ENCODE measurements around the gene RAB11FIP4. TPM values are rescaled to one million over a fixed set of nuclear protein-coding genes. Genes with fewer than 3 reads are reported as not detected.

RAB11FIP4 gene
- total RNA-seq, 4 donors from 2014 or later = 0.09 to 0.22 (median 0.16) TPM; not detected in 1

- H3K27ac ChIP-seq = no peak overlapping the region
- TF ChIP-seq CTCF (IDR thresholded peaks at IDR 0.05 in 4 of 5, conservative IDR thresholded peaks at IDR 0.05 in 1 of 5) (no peak), POLR2A (IDR thresholded peaks at IDR 0.05) (no peak)
- H3K27me3 ChIP-seq = no peaks in the 10 kb centered on the region
- no peaks in the 10 kb centered on the region for H3K9me3 ChIP-seq
- DNase-seq (no peak), ATAC-seq (no peak)
- intact Hi-C loops (cut with DNase I; ENCODE audit: low total_unique reads) = no loop called here
- in situ Hi-C loops (cut with MboI; ENCODE audit: low sequenced_read_pairs in 4 of 4) = no loop called here
- H3K36me3 ChIP-seq = no peaks in the 10 kb centered on the region
- H3K4me3 ChIP-seq = no peak overlapping the region
- no peaks in the 10 kb centered on the region for H3K4me1 ChIP-seq
Measured at GRCh38 chr17:31535581-31535981, 144.1 kb downstream of the RAB11FIP4 start.

- ATAC-seq (no peak), DNase-seq (no peak)
- H3K27ac ChIP-seq = no peak overlapping the region
- in situ Hi-C loops (cut with MboI; ENCODE audit: low sequenced_read_pairs in 4 of 4) (no loop called here), intact Hi-C loops (cut with DNase I; ENCODE audit: low total_unique reads) (no loop called here)
- no peak overlapping the region for H3K4me3 ChIP-seq
- no peaks in the 10 kb centered on the region for H3K27me3 ChIP-seq
- H3K4me1 ChIP-seq = no peaks in the 10 kb centered on the region
- H3K9me3 ChIP-seq = no peaks in the 10 kb centered on the region
- no peak for TF ChIP-seq POLR2A (IDR thresholded peaks at IDR 0.05)
- TF ChIP-seq CTCF (IDR thresholded peaks at IDR 0.05 in 4 of 5, conservative IDR thresholded peaks at IDR 0.05 in 1 of 5) = no peak
- no peaks in the 10 kb centered on the region for H3K36me3 ChIP-seq
Measured at GRCh38 chr17:31536451-31536850, 145.0 kb downstream of the RAB11FIP4 start.

GRCh38 chr17:31537565-31538011 lies 146.1 kb downstream of the RAB11FIP4 start:
- Histone ChIP-seq H3K36me3 (no peaks in the 10 kb centered on the region), H3K27me3 (no peaks in the 10 kb centered on the region), H3K27ac (no peak overlapping the region), H3K4me1 (no peaks in the 10 kb centered on the region), H3K9me3 (no peaks in the 10 kb centered on the region), H3K4me3 (no peak overlapping the region)
- in situ Hi-C loops (cut with MboI; ENCODE audit: low sequenced_read_pairs in 4 of 4) (no loop called here), intact Hi-C loops (cut with DNase I; ENCODE audit: low total_unique reads) (no loop called here)
- DNase-seq (no peak), ATAC-seq (no peak)
- TF ChIP-seq CTCF (IDR thresholded peaks at IDR 0.05 in 4 of 5, conservative IDR thresholded peaks at IDR 0.05 in 1 of 5) (no peak), POLR2A (IDR thresholded peaks at IDR 0.05) (no peak)

- intact Hi-C loops (cut with DNase I; ENCODE audit: low total_unique reads) = no loop called here
- DNase-seq = no peak
- Histone ChIP-seq H3K36me3 (no peaks in the 10 kb centered on the region), H3K27me3 (no peaks in the 10 kb centered on the region), H3K9me3 (no peaks in the 10 kb centered on the region), H3K4me3 (no peak overlapping the region), H3K4me1 (no peaks in the 10 kb centered on the region), H3K27ac (no peak overlapping the region)
- ATAC-seq = no peak
- no peak for TF ChIP-seq POLR2A (IDR thresholded peaks at IDR 0.05)
- TF ChIP-seq CTCF (IDR thresholded peaks at IDR 0.05 in 4 of 5, conservative IDR thresholded peaks at IDR 0.05 in 1 of 5) = no peak
- in situ Hi-C loops (cut with MboI; ENCODE audit: low sequenced_read_pairs in 4 of 4) = no loop called here
Measured at GRCh38 chr17:31538080-31538762, 146.7 kb downstream of the RAB11FIP4 start.

Data from gastrocnemius medialis (tissue), 4 donors.